Activated CD4-positive, alpha-beta T cell treated with anti-CD3 and anti-CD28 coated beads, Interleukin-2, amount 10 ng/mL, durations not matched to agents 24 days and 14 days (primary cell): ENCODE results near the gene MDH1. TPM values are rescaled to one million over a fixed set of nuclear protein-coding genes. Genes with fewer than 3 reads are reported as not detected.
"Not testable (repeated sequence)": the region's sequence is repeated elsewhere in the genome, so short reads cannot be mapped to it uniquely, and the experiment has no call there.

Experiments
- DNase-seq: peaks from one replicate; pipeline ENCODE4 v3.0.0; 2022
- H3K27ac Mint-ChIP-seq: one replicate; pipeline ENCODE4 v1.8.0; 2022; ENCODE audit warnings: mild to moderate bottlenecking, mixed read lengths
- H3K27me3 Mint-ChIP-seq: one replicate; pipeline ENCODE4 v1.8.0; 2022; ENCODE audit warnings: mixed read lengths
- H3K36me3 Mint-ChIP-seq: one replicate; pipeline ENCODE4 v1.8.0; 2022; ENCODE audit warnings: low read depth, mild to moderate bottlenecking, mixed read lengths
- H3K4me1 Mint-ChIP-seq: one replicate; pipeline ENCODE4 v1.8.0; 2021; ENCODE audit warnings: mixed read lengths
- H3K4me3 Mint-ChIP-seq: one replicate; pipeline ENCODE4 v1.8.0; 2022; ENCODE audit warnings: mild to moderate bottlenecking, moderate library complexity, mixed read lengths
- H3K9me3 Mint-ChIP-seq: one replicate; pipeline ENCODE4 v1.8.0; 2021; ENCODE audit warnings: mixed read lengths
- intact Hi-C: fragments of 100-400 bp; cut with micrococcal nuclease; formaldehyde crosslinking; loops from one replicate; pipeline ENCODE4 v1.15.1; 2023
- total RNA-seq: library from RNA; stranded (reverse); gene quantifications from 2 replicates; pipeline ENCODE4 v1.2.3, GENCODE V29; 2022

MDH1 gene
- total RNA-seq = 195 and 208 TPM in 2 replicates

- Mint-ChIP-seq H3K27me3 (no peaks in the 10 kb centered on the region), H3K4me3 (peak within 1 kb of the TSS; percentile 98), H3K36me3 (peaks cover 8% of the 10 kb centered on the region), H3K27ac (peak within 1 kb of the TSS; percentile 92), H3K4me1 (peaks cover 32% of the 10 kb centered on the region), H3K9me3 (no peaks in the 10 kb centered on the region)
- peak; percentile 97 for DNase-seq
- intact Hi-C loops = loop anchor here (1.0 to 5.0 kb wide), 7 partner anchors 253 to 1700 kb away; partner anchors contain the start of genes CCT4, EHBP1, RAB1A and UGP2
Observed at GRCh38 chr2:63588385-63589147, at the start of gene MDH1, which contains the start of gene WDPCP. MDH1 (plus strand) TSS chr2:63588963; CDS start chr2:63589044, 81 bp downstream. WDPCP (minus strand) TSS chr2:63588477; CDS start chr2:63588271, 206 bp downstream.

DNA sequence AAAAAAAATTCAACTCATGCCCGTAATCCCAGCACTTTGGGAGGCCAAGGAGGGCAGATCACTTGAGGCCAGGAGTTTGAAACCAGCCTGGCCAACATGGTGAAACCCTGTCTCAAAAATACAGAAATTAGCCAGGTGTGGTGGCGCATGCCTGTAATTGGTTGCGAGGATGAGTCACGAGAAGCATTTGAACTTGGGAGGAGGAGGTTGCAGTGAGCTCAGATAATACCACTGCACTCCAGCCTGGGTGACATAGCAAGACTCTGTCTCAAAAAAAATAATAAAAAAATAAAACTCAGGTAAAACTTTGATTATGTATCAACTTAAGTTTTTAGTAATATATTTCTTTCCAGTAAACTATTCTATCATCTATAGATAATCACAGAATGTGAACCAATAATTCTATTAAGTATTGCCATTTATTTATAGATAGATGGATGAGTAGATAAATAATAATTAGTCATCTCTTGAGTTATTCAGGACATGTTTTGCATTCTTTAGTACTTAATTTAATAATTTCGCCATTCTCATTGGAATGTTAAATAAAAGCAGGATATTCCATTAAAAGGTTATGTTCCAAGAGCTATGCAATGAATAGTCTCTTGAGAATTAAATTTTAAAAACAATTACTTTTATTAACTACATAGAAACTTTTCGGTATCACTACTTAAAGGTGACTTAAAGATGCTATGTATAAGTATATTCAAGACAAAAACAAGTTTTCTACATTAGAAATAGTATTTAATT is 49.2 kb upstream of the MDH1 start:
- Mint-ChIP-seq H3K9me3 (peaks cover 7% of the 10 kb centered on the region), H3K36me3 (no peaks in the 10 kb centered on the region), H3K4me3 (no peak overlapping the region), H3K4me1 (no peaks in the 10 kb centered on the region), H3K27me3 (no peaks in the 10 kb centered on the region), H3K27ac (no peak overlapping the region)
- DNase-seq = no peak
- intact Hi-C loops = loop anchor here (5.0 kb wide), 1 partner anchor 752 kb away; no protein-coding TSS in a partner anchor

GRCh38 chr2:63544017-63544627 is 44.6 kb upstream of the MDH1 start:
- Mint-ChIP-seq H3K9me3 (no peaks in the 10 kb centered on the region), H3K4me3 (no peak overlapping the region), H3K27me3 (no peaks in the 10 kb centered on the region), H3K4me1 (no peaks in the 10 kb centered on the region), H3K27ac (no peak overlapping the region), H3K36me3 (no peaks in the 10 kb centered on the region)
- intact Hi-C loops = loop anchor here (5.0 kb wide), 1 partner anchor 757 kb away; no protein-coding TSS in a partner anchor
- DNase-seq = no peak

DNA sequence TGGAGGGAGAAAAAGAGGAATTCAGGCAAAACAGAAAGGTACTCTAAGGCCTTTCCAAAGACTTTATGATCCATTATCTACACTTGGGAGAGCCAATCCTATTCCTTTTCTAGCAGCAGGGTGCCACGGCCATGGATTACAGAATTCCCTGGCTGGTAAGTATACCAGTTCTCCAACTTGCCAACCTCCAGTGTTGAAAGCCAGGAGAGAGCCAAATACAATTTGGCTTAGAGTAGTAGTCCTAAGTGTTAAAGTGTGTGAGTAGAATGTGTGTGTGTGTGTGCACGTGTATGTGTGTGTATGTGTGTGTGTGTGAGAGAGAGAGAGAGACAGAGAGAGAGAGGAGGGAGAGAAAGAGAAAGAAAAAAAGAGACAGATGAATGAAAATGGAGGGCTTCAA is 43.7 kb upstream of the MDH1 start:
- H3K27me3 Mint-ChIP-seq = no peaks in the 10 kb centered on the region
- H3K27ac Mint-ChIP-seq = no peak overlapping the region
- intact Hi-C loops = no loop called here
- no peak overlapping the region for H3K4me3 Mint-ChIP-seq
- DNase-seq = no peak
- peaks cover under 1% of the 10 kb centered on the region for H3K4me1 Mint-ChIP-seq
- no peaks in the 10 kb centered on the region for H3K36me3 Mint-ChIP-seq
- H3K9me3 Mint-ChIP-seq = no peaks in the 10 kb centered on the region

DNA sequence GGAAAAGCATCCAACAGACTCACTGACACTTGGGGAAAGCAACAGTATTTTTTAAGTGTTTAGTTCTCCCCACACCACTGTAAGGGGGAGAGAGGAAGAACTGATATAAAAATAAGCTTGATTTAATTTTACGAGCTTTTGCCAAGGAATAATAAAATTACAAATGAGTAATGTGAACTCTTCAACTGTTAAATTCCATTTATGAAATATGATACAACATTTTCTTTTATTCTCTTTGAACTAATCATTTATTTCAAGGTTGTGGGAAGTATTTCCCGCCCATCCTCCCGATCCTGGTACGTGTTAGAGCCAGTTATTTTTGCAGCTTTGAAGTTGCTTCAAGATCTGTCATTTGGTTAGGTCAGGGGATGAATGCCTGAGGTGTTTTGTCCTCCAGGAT is 35.7 kb upstream of the MDH1 start:
- Mint-ChIP-seq H3K4me3 (no peak overlapping the region), H3K4me1 (peaks cover 5% of the 10 kb centered on the region), H3K27me3 (no peaks in the 10 kb centered on the region), H3K27ac (no peak overlapping the region), H3K9me3 (peaks cover 9% of the 10 kb centered on the region), H3K36me3 (peaks cover 3% of the 10 kb centered on the region)
- intact Hi-C loops = no loop called here
- DNase-seq = no peak

GRCh38 chr2:63555299-63555698 is 33.5 kb upstream of the MDH1 start:
- DNase-seq = no peak
- no peaks in the 10 kb centered on the region for H3K27me3 Mint-ChIP-seq
- intact Hi-C loops = no loop called here
- peaks cover 17% of the 10 kb centered on the region for H3K9me3 Mint-ChIP-seq
- H3K4me1 Mint-ChIP-seq = peaks cover 2% of the 10 kb centered on the region
- H3K36me3 Mint-ChIP-seq = peaks cover 5% of the 10 kb centered on the region
- no peak overlapping the region for H3K4me3 Mint-ChIP-seq
- H3K27ac Mint-ChIP-seq = no peak overlapping the region

GRCh38 chr2:63555931-63556330 is 32.8 kb upstream of the MDH1 start:
- H3K9me3 Mint-ChIP-seq = peaks cover 17% of the 10 kb centered on the region
- H3K4me1 Mint-ChIP-seq = peaks cover 2% of the 10 kb centered on the region

GRCh38 chr2:63557819-63558218 is 30.9 kb upstream of the MDH1 start:
- H3K36me3 Mint-ChIP-seq, H3K27me3 Mint-ChIP-seq, H3K4me1 Mint-ChIP-seq, H3K27ac Mint-ChIP-seq, H3K4me3 Mint-ChIP-seq, intact Hi-C loops, DNase-seq: not testable (repeated sequence)
- peaks cover 17% of the 10 kb centered on the region for H3K9me3 Mint-ChIP-seq

More at GRCh38 chr2:63555931-63556330, 32.8 kb upstream of the MDH1 start:
- no peak overlapping the region for H3K4me3 Mint-ChIP-seq
- H3K36me3 Mint-ChIP-seq = peaks cover 5% of the 10 kb centered on the region
- H3K27me3 Mint-ChIP-seq = no peaks in the 10 kb centered on the region
- no peak overlapping the region for H3K27ac Mint-ChIP-seq
- intact Hi-C loops = no loop called here
- DNase-seq = peak; percentile 6

- H3K4me3 Mint-ChIP-seq, H3K27me3 Mint-ChIP-seq, H3K36me3 Mint-ChIP-seq, H3K27ac Mint-ChIP-seq, DNase-seq, H3K4me1 Mint-ChIP-seq, intact Hi-C loops: not testable (repeated sequence)
- peaks cover 17% of the 10 kb centered on the region for H3K9me3 Mint-ChIP-seq
Observed at GRCh38 chr2:63558922-63559321, 29.8 kb upstream of the MDH1 start.

GRCh38 chr2:63562751-63563150 is 26.0 kb upstream of the MDH1 start:
- no peak overlapping the region for H3K27ac Mint-ChIP-seq
- no peaks in the 10 kb centered on the region for H3K27me3 Mint-ChIP-seq
- no peak overlapping the region for H3K4me3 Mint-ChIP-seq
- H3K9me3 Mint-ChIP-seq = peaks cover 14% of the 10 kb centered on the region
- H3K36me3 Mint-ChIP-seq = peaks cover 5% of the 10 kb centered on the region
- peaks cover 2% of the 10 kb centered on the region for H3K4me1 Mint-ChIP-seq
- intact Hi-C loops = no loop called here
- DNase-seq = no peak

DNA sequence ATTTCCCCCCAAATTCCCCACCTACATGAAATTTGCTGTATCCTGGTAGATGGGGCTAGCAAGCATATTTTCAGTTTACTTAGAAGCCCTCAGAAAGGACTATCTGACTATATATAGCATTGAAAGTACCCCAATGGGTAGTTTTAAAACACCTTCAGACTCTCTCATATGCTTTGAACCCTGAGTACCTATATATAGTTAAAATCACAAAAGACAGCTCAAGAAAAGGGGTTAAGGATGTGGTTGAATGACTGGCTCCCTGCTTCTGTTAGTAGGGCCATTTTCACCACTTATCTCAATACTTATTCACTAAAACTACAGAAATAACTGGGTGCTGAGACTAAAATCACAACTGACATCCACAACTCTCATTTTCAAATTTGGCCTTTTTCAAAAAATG is 19.0 kb upstream of the MDH1 start:
- Mint-ChIP-seq H3K27ac (no peak overlapping the region), H3K9me3 (peaks cover 7% of the 10 kb centered on the region), H3K36me3 (no peaks in the 10 kb centered on the region), H3K4me1 (no peaks in the 10 kb centered on the region), H3K4me3 (no peak overlapping the region), H3K27me3 (no peaks in the 10 kb centered on the region)
- DNase-seq = no peak
- intact Hi-C loops = no loop called here

DNA sequence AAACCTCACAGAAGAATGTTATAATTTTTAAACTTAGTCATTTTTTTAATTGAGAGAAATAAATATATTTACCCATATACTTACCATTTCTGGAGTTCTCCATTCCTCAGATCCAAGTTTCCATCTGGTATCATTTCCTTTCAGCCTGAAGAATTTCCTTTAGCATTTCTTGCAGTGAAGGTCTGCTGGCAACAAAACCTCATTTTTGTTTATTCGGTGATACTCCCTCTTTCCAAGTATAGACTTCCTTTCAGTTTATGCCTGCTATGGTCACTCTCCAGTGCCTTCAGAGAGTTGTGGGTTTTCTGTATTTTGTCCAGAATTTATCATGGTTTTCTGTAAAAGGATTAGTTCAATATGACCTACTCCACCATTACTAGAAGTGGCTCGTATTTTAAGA is 17.5 kb upstream of the MDH1 start:
- no peaks in the 10 kb centered on the region for H3K36me3 Mint-ChIP-seq
- H3K4me1 Mint-ChIP-seq = no peaks in the 10 kb centered on the region
- H3K27me3 Mint-ChIP-seq = no peaks in the 10 kb centered on the region
- H3K27ac Mint-ChIP-seq = no peak overlapping the region
- intact Hi-C loops = no loop called here
- no peak for DNase-seq
- peaks cover 7% of the 10 kb centered on the region for H3K9me3 Mint-ChIP-seq
- H3K4me3 Mint-ChIP-seq = no peak overlapping the region

- DNase-seq = no peak
- peaks cover 7% of the 10 kb centered on the region for H3K9me3 Mint-ChIP-seq
- no peak overlapping the region for H3K4me3 Mint-ChIP-seq
- no peaks in the 10 kb centered on the region for H3K36me3 Mint-ChIP-seq
- H3K27me3 Mint-ChIP-seq = no peaks in the 10 kb centered on the region
- intact Hi-C loops = no loop called here
- H3K4me1 Mint-ChIP-seq = no peaks in the 10 kb centered on the region
- no peak overlapping the region for H3K27ac Mint-ChIP-seq
Observed at GRCh38 chr2:63572001-63572400, 16.8 kb upstream of the MDH1 start.

DNA sequence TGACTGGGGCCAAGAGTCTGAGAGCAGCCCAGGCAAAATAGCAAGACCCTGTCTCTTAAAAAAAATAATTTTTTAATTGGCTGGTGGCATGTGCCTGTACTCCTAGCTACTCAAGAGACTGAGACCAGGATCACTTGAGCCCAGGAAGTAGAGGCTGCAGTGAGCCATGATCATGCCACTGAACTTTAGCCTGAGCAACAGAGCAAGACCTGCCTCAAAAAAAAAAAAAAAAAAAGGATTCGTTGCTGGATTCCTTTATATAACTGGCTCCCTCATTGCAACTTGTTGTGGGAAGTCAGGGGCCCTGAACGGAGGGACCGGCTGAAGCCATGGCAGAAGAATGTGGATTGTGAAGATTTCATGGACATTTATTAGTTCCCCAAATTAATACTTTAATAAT is 15.7 kb upstream of the MDH1 start:
- H3K36me3 Mint-ChIP-seq, H3K27me3 Mint-ChIP-seq, H3K4me1 Mint-ChIP-seq, H3K27ac Mint-ChIP-seq, DNase-seq, H3K4me3 Mint-ChIP-seq, intact Hi-C loops, H3K9me3 Mint-ChIP-seq: not testable (repeated sequence)
